Activated CD4-positive, alpha-beta memory T cell treated with anti-CD3 and anti-CD28 coated beads, Interleukin-2, amount 10 ng/mL, durations not matched to agents 7 days and 5 days (primary cell): ENCODE measurements around the gene CSNK2A2. TPM values are rescaled to one million over a fixed set of nuclear protein-coding genes. Genes with fewer than 3 reads are reported as not detected.

Experiments used
- CTCF ChIA-PET: fragments of 350-600 bp; sonication (Branson Sonifier 250); formaldehyde crosslinking; loops from one replicate; lab custom pipeline; 2021; ENCODE audit warnings: antibody characterized with exemption, inconsistent platforms; lab: Charles Lee
- POLR2A ChIA-PET: fragments of 350-600 bp; sonication (Branson Sonifier 250); formaldehyde crosslinking; loops from one replicate; lab custom pipeline; 2021; ENCODE audit warnings: antibody characterized with exemption; lab: Charles Lee
- DNase-seq: peaks from one replicate; pipeline ENCODE4 v3.0.0-alpha.2; 2020
- H3K27ac Mint-ChIP-seq: one replicate; pipeline ENCODE4 v1.8.0; 2021; ENCODE audit warnings: mild to moderate bottlenecking, mixed read lengths
- H3K27me3 Mint-ChIP-seq: one replicate; pipeline ENCODE4 v1.8.0; 2021; ENCODE audit warnings: mixed read lengths
- H3K36me3 Mint-ChIP-seq: one replicate; pipeline ENCODE4 v1.8.0; 2021; ENCODE audit warnings: low read depth, mixed read lengths
- H3K4me1 Mint-ChIP-seq: one replicate; pipeline ENCODE4 v1.8.0; 2021; ENCODE audit warnings: mixed read lengths
- H3K4me3 Mint-ChIP-seq: one replicate; pipeline ENCODE4 v1.8.0; 2021; ENCODE audit warnings: mild to moderate bottlenecking, mixed read lengths
- H3K9me3 Mint-ChIP-seq: one replicate; pipeline ENCODE4 v1.8.0; 2021; ENCODE audit warnings: mixed read lengths
- total RNA-seq, 2 experiments: library from RNA; stranded (reverse); gene quantifications; one replicate each; pipeline ENCODE4 v1.2.3, GENCODE V29; 2021

The CSNK2A2 gene
- total RNA-seq, 2 experiments from 2014 or later, result 67.5 to 67.9 TPM

DNA sequence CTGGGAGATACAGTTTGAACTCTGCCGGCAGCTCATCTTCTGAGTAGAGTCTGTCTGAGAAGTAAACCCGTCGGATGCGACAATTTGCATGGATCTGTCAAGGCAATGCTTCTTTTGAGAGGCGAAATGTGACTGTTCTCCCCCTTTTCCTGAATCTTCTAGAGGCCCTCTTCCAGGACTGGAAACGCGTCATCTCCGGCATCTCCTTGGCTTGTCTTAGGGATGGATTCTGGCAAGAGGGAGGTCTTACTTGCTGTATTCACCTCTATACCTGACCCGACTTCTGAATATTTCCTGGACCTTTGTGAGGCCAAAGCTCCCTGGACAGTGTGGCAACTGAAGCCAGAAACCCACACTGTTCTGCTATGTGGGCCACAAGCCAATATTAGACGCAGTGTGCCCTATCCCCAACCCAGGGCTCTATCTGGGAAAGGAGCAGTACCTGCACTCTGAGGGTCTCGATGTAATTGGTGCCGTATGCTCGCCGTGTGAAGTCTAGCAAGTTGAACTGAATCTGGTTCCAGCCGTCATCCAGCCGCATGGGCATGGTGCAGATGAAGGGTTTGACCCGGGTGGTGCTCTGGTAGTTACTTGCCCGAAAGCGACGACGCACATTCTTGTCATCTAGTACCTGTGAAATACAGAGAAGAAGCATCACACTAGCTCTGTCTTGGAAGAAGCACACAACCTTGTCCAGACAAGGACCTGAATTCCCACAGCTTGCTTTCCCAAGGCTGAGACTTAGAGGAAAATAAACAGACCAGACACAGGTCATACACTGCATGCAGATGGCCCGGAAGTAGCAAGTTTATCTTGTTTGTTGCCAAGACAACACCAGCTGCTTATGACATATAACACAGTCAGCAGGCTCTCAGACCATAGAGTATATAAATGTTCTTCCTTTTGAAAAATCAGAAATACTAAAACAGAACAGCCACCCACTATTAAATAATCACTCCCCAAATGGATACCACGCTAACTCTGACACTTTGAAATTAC is 82.8 kb downstream of the CSNK2A2 start:
- Mint-ChIP-seq H3K27me3 (no peaks in the 10 kb centered on the region), H3K36me3 (peaks cover 36% of the 10 kb centered on the region), H3K9me3 (no peaks in the 10 kb centered on the region), H3K4me1 (no peaks in the 10 kb centered on the region), H3K27ac (no peak overlapping the region), H3K4me3 (no peak overlapping the region)
- DNase-seq, result no peak
- ChIA-PET POLR2A (interaction anchor here (1.2 kb wide), 1 partner anchor 13 kb away, joined by 3 read pairs; no protein-coding TSS in a partner anchor), CTCF (no interaction called here)

DNA sequence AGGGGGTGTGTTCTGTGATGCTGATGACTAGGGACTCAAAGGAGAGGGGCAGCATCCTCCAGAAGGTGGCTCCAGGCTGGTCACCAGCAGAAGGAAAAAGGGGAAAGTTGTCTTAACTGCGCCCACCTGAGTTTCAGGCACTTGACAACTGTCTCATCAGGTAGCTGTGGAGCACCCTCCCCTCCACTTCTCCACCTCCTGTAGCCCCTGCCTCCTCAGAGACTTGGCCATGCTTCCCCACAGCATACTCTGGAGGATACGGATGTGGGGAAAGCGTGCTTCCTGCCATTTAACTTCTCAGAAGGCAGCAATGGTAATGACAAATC is 86.6 kb downstream of the CSNK2A2 start:
- DNase-seq, result no peak
- ChIA-PET POLR2A (no interaction called here), CTCF (no interaction called here)
- Mint-ChIP-seq H3K27me3 (no peaks in the 10 kb centered on the region), H3K4me3 (no peak overlapping the region), H3K36me3 (peaks cover 36% of the 10 kb centered on the region), H3K9me3 (no peaks in the 10 kb centered on the region), H3K4me1 (no peaks in the 10 kb centered on the region), H3K27ac (no peak overlapping the region)

DNA sequence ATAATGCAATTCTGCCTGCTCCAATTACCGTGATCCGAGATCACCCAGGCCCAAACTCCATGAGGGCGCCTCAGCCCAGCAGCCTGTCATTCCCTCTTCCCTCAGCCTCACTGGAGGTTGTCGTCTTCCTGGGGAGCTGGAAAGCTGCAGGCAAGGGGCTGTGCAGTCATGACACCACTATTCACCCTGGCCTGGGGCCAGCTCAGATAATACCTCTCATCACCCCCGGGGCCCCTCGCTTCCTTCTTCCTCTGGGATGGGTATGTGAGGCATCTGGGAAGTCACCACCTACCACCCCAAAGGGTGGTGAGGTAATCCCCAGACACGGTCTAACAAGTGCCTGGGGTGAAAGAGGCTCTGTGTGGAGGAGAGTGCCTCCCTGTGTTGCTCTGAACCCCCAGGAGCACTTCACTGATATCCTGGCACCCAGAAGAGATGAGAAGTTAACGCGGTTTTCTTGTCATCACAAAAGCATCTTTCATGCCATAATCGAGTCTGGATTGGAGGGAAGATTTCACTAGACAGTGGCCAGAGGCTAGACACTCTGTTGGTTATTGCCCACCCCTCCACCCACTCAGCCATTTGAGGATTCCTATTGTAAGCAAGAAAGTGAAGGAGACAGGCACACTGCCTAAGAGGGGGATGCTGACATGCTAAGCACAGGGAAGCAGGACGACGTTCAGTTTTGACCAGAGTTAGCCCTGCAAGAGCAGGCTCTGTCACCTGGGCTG is 87.2 kb downstream of the CSNK2A2 start:
- Mint-ChIP-seq H3K9me3 (no peaks in the 10 kb centered on the region), H3K27me3 (no peaks in the 10 kb centered on the region), H3K36me3 (peaks cover 31% of the 10 kb centered on the region), H3K4me1 (peaks cover 2% of the 10 kb centered on the region), H3K27ac (no peak overlapping the region), H3K4me3 (no peak overlapping the region)
- no peak for DNase-seq
- POLR2A ChIA-PET, result no interaction called here
- CTCF ChIA-PET, result interaction anchor here (4.2 kb wide), 1 partner anchor 13 kb away, joined by 14 read pairs; no protein-coding TSS in a partner anchor

- Mint-ChIP-seq H3K27me3 (no peaks in the 10 kb centered on the region), H3K4me1 (peaks cover 8% of the 10 kb centered on the region), H3K27ac (no peak overlapping the region), H3K9me3 (no peaks in the 10 kb centered on the region), H3K4me3 (no peak overlapping the region), H3K36me3 (peaks cover 22% of the 10 kb centered on the region)
- DNase-seq, result no peak
- ChIA-PET CTCF (interaction anchor here (4.2 kb wide), 1 partner anchor 13 kb away, joined by 14 read pairs; no protein-coding TSS in a partner anchor), POLR2A (interaction anchor here (0.9 kb wide), 2 partner anchors 11 to 20 kb away, joined by 3 read pairs; partner anchors contain the start of gene CFAP20)
These were observed 88.0 kb downstream of the CSNK2A2 start for GRCh38 chr16:58109881-58110280.

- H3K4me3 Mint-ChIP-seq, result no peak overlapping the region
- H3K27ac Mint-ChIP-seq, result no peak overlapping the region
- DNase-seq, result no peak
- ChIA-PET CTCF (interaction anchor here (4.2 kb wide), 1 partner anchor 12 kb away, joined by 14 read pairs; no protein-coding TSS in a partner anchor), POLR2A (interaction anchor here (0.9 kb wide), 2 partner anchors 11 to 20 kb away, joined by 3 read pairs; partner anchors contain the start of gene CFAP20)
- peaks cover 17% of the 10 kb centered on the region for H3K36me3 Mint-ChIP-seq
- peaks cover 8% of the 10 kb centered on the region for H3K4me1 Mint-ChIP-seq
- no peaks in the 10 kb centered on the region for H3K27me3 Mint-ChIP-seq
- H3K9me3 Mint-ChIP-seq, result no peaks in the 10 kb centered on the region
These were observed 88.6 kb downstream of the CSNK2A2 start for GRCh38 chr16:58109330-58109729.

Other genes with a start within 250 kb of the CSNK2A2 start
- not detected for gene CNGB1, start 227.0 kb downstream of the CSNK2A2 start, total RNA-seq
- 10 to 100 TPM; 19.8 to 20.2 TPM for gene ZNF319, start 197.4 kb downstream of the CSNK2A2 start, total RNA-seq
- 10 to 100 TPM; 48.4 to 54.2 TPM for gene USB1, start 196.7 kb downstream of the CSNK2A2 start, total RNA-seq
- 1 to 10 TPM in 1 of 2 experiments, under 1 TPM in 1; 0.68 to 1.1 TPM for gene MMP15, start 172.4 kb downstream of the CSNK2A2 start, total RNA-seq
- 10 to 100 TPM; 36.1 to 37.8 TPM for gene CFAP20, start 68.7 kb downstream of the CSNK2A2 start, total RNA-seq
- gene PRSS54, start 96.9 kb upstream of the CSNK2A2 start, total RNA-seq, result not detected
- 10 to 100 TPM; 10.2 to 11.0 TPM for gene GINS3, start 194.4 kb upstream of the CSNK2A2 start, total RNA-seq